ENCODE results near the gene SYTL5. TPM values are rescaled to one million over a fixed set of nuclear protein-coding genes. Genes with fewer than 3 reads are reported as not detected.
"Not testable (repeated sequence)": the region's sequence is repeated elsewhere in the genome, so short reads cannot be mapped to it uniquely, and the experiment has no call there.

The SYTL5 gene
- total and polyA plus RNA-seq, 9 donors, result 0.07 to 0.39 (median 0.20) TPM

DNA sequence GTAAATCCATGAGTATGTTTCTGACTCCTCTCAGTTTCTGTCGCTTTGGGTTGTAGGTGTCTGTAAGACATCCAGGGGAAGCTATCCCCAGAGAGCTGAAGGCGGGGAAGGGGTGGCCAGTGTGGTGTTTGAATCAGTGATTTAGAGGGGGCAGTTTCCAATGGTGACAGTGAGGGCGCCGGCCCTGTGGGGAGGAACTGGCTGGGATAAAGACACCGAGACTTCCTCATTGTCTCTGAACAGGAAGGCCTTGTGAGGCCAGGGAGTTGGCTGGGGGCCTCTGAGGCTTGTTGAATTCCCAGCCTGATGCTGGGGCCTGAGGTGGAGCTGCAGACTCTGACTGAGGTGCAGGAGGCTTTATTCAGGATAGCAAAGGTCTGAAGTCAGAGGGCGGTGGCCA is 15.1 kb upstream of the SYTL5 start:
- 49% methylated on average over 6 of the region's 6 CpGs for WGBS (ENCODE audit: insufficient coverage)
- not testable (repeated sequence) for H3K27ac ChIP-seq (ENCODE audit: low read length); H3K9me3 ChIP-seq (replicated peaks; ENCODE audit: control insufficient read depth, low read depth, low read length); H3K4me3 ChIP-seq (ENCODE audit: low read length); H3K4me1 ChIP-seq (ENCODE audit: control insufficient read depth, insufficient read depth, low read length); H3K36me3 ChIP-seq (ENCODE audit: control insufficient read depth, insufficient read depth, low read length); DNase-seq
- H3K27me3 ChIP-seq (ENCODE audit: control insufficient read depth, insufficient read depth, low read length), result peaks cover 17% of the 10 kb centered on the region

DNA sequence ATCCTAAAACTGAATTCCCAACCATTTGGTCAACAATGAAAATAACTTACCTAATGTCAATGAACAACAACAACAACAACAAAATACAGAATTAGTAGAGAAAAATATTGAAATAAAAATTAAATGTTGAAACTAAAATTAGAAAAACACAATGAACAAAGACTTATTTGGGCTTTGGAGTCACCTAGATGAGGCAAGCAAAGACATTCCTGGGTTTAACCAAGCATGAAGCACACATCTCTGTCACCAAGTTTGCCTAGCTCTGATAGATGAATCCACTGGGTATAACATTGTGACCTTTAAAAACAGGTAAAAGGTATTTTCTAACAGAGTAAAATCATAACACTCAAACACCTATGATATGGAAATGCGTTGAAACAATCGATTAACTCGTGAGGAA is 13.2 kb upstream of the SYTL5 start:
- WGBS (ENCODE audit: insufficient coverage), result no CpG with 5 or more reads among the region's 3 CpGs
- no peak overlapping the region for H3K27ac ChIP-seq (ENCODE audit: low read length)
- no peaks in the 10 kb centered on the region for H3K4me1 ChIP-seq (ENCODE audit: control insufficient read depth, insufficient read depth, low read length)
- DNase-seq, result no peak
- H3K36me3 ChIP-seq (ENCODE audit: control insufficient read depth, insufficient read depth, low read length), result no peaks in the 10 kb centered on the region
- no peaks in the 10 kb centered on the region for H3K9me3 ChIP-seq (replicated peaks; ENCODE audit: control insufficient read depth, low read depth, low read length)
- no peak overlapping the region for H3K4me3 ChIP-seq (ENCODE audit: low read length)
- H3K27me3 ChIP-seq (ENCODE audit: control insufficient read depth, insufficient read depth, low read length), result peaks cover 24% of the 10 kb centered on the region

DNA sequence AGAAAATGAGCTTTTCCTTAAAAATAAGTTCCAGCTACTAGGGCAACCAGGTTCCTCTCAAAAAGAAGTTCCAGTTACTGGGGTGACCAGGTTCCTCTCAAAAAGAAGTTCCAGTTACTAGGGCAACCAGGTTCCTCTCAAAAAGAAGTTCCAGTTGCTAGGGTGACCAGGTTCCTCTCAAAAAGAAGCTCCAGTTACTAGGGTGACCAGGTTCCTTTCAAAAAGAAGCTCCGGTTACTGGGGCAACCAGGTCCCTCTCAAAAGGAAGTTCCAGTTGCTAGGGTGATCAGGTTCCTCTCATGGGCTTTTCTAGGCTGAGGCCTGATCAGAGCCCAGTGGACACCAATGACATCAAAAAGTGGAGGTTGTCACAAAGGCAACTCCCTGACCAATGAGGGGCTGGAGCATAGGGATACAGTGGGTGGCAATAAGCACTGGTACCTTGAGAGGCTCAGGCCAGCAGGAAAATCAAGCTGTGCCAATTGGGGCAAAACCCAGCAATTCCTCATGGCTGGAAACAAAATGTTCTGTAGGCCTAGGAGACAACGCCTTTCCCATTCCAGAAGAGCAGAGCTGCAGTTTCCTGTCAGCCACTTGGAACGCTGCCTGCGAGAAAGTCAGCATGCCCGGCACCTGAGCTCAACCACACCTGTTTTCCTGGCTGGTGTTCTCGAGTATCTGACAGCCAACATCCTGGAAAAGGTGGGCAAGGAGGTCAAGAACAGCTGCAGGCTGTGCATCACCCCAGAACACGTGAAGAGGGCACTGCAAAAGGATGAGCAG is 12.3 kb upstream of the SYTL5 start:
- Histone ChIP-seq H3K9me3 (replicated peaks; ENCODE audit: control insufficient read depth, low read depth, low read length) (no peaks in the 10 kb centered on the region), H3K27ac (ENCODE audit: low read length) (no peak overlapping the region), H3K4me3 (ENCODE audit: low read length) (no peak overlapping the region), H3K27me3 (ENCODE audit: control insufficient read depth, insufficient read depth, low read length) (peaks cover 27% of the 10 kb centered on the region), H3K4me1 (ENCODE audit: control insufficient read depth, insufficient read depth, low read length) (no peaks in the 10 kb centered on the region), H3K36me3 (ENCODE audit: control insufficient read depth, insufficient read depth, low read length) (no peaks in the 10 kb centered on the region)
- DNase-seq, result peak; percentile 2
- WGBS (ENCODE audit: insufficient coverage), result 73% methylated on average over 6 of the region's 7 CpGs

DNA sequence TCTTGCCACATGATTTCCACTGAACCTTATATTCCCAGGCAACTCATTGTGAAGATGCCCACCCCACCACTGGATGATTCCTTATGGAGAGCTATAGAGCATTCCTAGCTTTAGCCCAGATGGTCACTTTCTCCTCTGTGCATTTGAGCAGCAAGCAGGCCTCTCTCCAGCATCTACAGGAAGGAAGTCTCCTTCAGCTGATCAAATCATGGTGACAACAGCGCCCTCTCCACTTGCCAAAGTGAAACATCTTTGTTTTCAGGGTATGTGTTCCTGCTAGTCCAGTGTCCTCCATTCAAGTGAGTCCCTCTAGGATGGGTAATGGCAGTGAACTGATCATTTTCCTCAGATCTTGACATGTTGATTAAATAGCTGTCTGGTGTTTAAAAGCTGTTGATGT is 10.9 kb upstream of the SYTL5 start:
- Histone ChIP-seq H3K9me3 (replicated peaks; ENCODE audit: control insufficient read depth, low read depth, low read length) (no peaks in the 10 kb centered on the region), H3K4me3 (ENCODE audit: low read length) (no peak overlapping the region), H3K27ac (ENCODE audit: low read length) (no peak overlapping the region), H3K4me1 (ENCODE audit: control insufficient read depth, insufficient read depth, low read length) (no peaks in the 10 kb centered on the region), H3K36me3 (ENCODE audit: control insufficient read depth, insufficient read depth, low read length) (no peaks in the 10 kb centered on the region), H3K27me3 (ENCODE audit: control insufficient read depth, insufficient read depth, low read length) (peaks cover 27% of the 10 kb centered on the region)
- no peak for DNase-seq
- WGBS (ENCODE audit: insufficient coverage), result no CpG with 5 or more reads among the region's 1 CpG

DNA sequence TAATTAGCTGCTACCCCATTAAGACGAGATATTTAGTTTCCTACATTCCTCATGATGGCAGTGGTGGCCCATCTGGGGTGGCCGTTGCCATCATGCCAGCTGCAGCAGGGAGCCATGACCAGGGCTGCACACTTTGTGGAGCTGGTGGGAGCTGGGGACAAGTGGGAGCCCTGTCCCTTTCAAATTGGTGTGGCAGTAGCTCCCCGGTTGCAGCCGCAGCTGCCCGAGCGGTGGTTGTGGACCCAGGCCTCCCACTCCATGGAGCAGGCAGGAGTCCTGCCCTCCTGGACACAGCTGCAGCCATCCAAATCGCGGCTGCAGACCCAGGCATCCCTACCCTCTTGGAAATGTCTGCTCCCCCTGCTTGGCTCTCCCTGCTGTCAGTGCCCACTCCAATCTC is 9.3 kb upstream of the SYTL5 start:
- 88% methylated on average over 7 of the region's 8 CpGs for WGBS (ENCODE audit: insufficient coverage)
- Histone ChIP-seq H3K9me3 (replicated peaks; ENCODE audit: control insufficient read depth, low read depth, low read length) (no peaks in the 10 kb centered on the region), H3K27ac (ENCODE audit: low read length) (no peak overlapping the region)

DNA sequence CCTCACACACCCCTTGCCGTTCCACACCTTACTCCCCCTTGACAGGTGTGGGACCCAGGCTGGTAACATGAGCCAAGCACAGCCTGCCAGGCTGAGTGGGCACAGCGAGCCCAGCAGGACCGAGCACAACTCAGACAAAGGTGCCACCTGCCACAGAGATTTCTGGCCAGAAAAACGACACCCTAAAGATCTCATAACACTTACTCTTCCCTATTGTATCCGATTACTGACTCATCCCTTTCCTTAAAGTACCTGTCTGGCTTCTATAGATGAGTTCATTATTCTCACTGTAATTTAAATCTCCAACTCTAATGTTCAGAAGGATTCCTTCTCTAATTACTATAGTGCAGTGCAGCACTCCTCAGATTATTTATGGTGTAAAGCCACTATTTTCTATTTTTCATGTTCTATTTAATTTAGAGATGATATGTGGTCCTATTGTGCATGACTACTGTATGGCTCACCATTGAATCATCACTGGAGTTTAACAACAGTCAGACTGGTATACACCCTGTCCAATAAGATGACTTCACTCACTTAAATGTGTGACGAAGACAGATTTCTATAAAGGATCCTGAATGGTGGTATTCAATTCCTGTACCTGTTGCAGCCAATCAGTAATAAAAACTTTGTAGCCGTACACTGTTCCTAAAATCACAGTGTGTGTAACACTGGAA is 7.6 kb upstream of the SYTL5 start:
- peaks cover 17% of the 10 kb centered on the region for H3K27me3 ChIP-seq (ENCODE audit: control insufficient read depth, insufficient read depth, low read length)
- H3K4me3 ChIP-seq (ENCODE audit: low read length), result no peak overlapping the region
- no peak for DNase-seq
- H3K36me3 ChIP-seq (ENCODE audit: control insufficient read depth, insufficient read depth, low read length), result no peaks in the 10 kb centered on the region
- 65% methylated on average over 2 of the region's 7 CpGs for WGBS (ENCODE audit: insufficient coverage)
- H3K27ac ChIP-seq (ENCODE audit: low read length), result no peak overlapping the region
- no peaks in the 10 kb centered on the region for H3K4me1 ChIP-seq (ENCODE audit: control insufficient read depth, insufficient read depth, low read length)
- no peaks in the 10 kb centered on the region for H3K9me3 ChIP-seq (replicated peaks; ENCODE audit: control insufficient read depth, low read depth, low read length)

More for the DNA sequence above, 9.3 kb upstream of the SYTL5 start:
- Histone ChIP-seq H3K4me1 (ENCODE audit: control insufficient read depth, insufficient read depth, low read length) (no peaks in the 10 kb centered on the region), H3K36me3 (ENCODE audit: control insufficient read depth, insufficient read depth, low read length) (no peaks in the 10 kb centered on the region), H3K27me3 (ENCODE audit: control insufficient read depth, insufficient read depth, low read length) (peaks cover 20% of the 10 kb centered on the region), H3K4me3 (ENCODE audit: low read length) (no peak overlapping the region)
- DNase-seq, result no peak

DNA sequence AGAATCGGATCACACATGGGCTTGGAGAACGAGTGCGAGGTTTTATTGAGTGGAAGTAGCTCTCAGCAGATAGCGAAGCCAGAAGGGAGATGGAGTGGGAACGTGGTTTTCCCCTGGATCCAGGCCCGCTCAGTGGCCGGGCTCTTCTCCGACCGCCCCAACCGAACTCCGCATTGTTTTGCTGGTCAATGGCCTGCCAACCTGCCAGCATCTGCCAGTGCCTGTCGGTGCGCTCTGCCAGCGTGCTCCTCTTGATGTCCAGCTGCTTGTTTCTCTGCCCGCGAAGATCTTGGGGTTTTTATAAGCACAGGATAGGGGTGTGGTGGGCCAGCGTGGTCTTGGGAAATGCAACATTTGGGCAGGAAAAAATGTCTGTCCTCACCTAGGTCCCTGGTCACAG is 5.6 kb upstream of the SYTL5 start:
- Histone ChIP-seq H3K27me3 (ENCODE audit: control insufficient read depth, insufficient read depth, low read length) (peaks cover 10% of the 10 kb centered on the region), H3K4me3 (ENCODE audit: low read length) (no peak overlapping the region), H3K36me3 (ENCODE audit: control insufficient read depth, insufficient read depth, low read length) (no peaks in the 10 kb centered on the region), H3K4me1 (ENCODE audit: control insufficient read depth, insufficient read depth, low read length) (no peaks in the 10 kb centered on the region), H3K27ac (ENCODE audit: low read length) (no peak overlapping the region), H3K9me3 (replicated peaks; ENCODE audit: control insufficient read depth, low read depth, low read length) (no peaks in the 10 kb centered on the region)
- 90% methylated on average over 16 of the region's 17 CpGs for WGBS (ENCODE audit: insufficient coverage)
- DNase-seq, result no peak

DNA sequence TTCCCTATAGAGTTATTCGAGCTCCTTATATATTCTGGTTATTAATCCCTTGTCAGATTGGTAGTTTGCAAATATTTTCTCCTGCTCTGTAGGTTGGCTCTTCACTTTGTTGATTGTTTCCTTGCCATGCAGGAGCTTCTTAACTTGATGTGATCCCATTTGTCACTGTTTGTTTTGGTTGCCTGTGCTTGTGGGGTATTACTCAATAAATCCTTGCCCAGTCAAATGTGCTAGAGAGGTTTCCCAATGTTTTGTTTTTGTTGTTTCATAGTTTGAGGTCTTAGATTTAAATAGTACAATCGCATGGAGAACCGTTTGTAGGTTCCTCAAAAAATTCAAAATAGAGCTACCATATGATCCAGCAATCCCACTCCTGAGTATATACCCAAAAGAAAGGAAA is 2.3 kb upstream of the SYTL5 start:
- Histone ChIP-seq H3K27me3 (ENCODE audit: control insufficient read depth, insufficient read depth, low read length) (no peaks in the 10 kb centered on the region), H3K4me1 (ENCODE audit: control insufficient read depth, insufficient read depth, low read length) (no peaks in the 10 kb centered on the region), H3K36me3 (ENCODE audit: control insufficient read depth, insufficient read depth, low read length) (no peaks in the 10 kb centered on the region), H3K27ac (ENCODE audit: low read length) (no peak overlapping the region), H3K9me3 (replicated peaks; ENCODE audit: control insufficient read depth, low read depth, low read length) (no peaks in the 10 kb centered on the region), H3K4me3 (ENCODE audit: low read length) (no peak overlapping the region)
- WGBS (ENCODE audit: insufficient coverage), result no CpG with 5 or more reads among the region's 3 CpGs
- no peak for DNase-seq

DNA sequence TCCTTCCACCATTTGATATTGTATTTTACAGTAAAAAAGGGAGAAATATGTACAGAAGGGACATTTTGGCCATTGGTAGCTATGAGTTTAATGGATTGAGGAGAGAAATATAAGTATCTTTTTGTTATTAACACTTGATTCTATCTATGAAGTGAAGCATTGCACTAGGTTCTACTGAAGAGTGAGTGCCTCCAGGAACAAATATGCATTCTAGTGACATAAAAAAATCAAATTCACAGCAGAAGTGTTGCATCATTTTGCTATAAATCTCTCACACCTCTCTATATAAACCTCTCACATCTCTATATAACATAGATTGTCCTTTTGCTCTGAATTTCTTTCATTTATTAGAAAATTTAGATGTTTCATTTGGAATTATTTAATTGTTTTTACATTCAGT is 425 bp downstream of the SYTL5 start:
- Histone ChIP-seq H3K4me3 (ENCODE audit: low read length) (no peak overlapping the region), H3K36me3 (ENCODE audit: control insufficient read depth, insufficient read depth, low read length) (no peaks in the 10 kb centered on the region), H3K4me1 (ENCODE audit: control insufficient read depth, insufficient read depth, low read length) (no peaks in the 10 kb centered on the region), H3K27ac (ENCODE audit: low read length) (no peak overlapping the region), H3K27me3 (ENCODE audit: control insufficient read depth, insufficient read depth, low read length) (no peaks in the 10 kb centered on the region), H3K9me3 (replicated peaks; ENCODE audit: control insufficient read depth, low read depth, low read length) (no peaks in the 10 kb centered on the region)
- no peak for DNase-seq

DNA sequence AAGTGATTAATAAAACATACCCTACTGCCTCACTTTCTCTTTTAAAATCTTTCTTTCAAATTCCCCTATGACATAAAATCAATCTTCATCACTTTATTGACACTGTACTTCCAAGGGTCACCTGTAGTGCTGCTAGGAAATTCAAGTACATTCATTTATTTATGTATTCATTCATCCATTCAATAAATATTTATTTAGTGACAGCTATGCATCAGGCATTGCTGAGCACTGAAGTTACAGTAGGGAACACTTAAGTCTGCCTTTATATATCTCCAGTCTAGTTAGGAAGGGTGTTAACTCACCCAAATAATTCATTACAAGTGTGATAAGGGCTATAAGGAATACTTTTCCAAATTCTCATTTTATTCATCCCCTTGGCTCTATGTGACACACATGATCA is 2.3 kb downstream of the SYTL5 start:
- no peaks in the 10 kb centered on the region for H3K4me1 ChIP-seq (ENCODE audit: control insufficient read depth, insufficient read depth, low read length)
- peaks cover 2% of the 10 kb centered on the region for H3K27me3 ChIP-seq (ENCODE audit: control insufficient read depth, insufficient read depth, low read length)
- H3K36me3 ChIP-seq (ENCODE audit: control insufficient read depth, insufficient read depth, low read length), result no peaks in the 10 kb centered on the region
- H3K9me3 ChIP-seq (replicated peaks; ENCODE audit: control insufficient read depth, low read depth, low read length), result no peaks in the 10 kb centered on the region
- no peak overlapping the region for H3K27ac ChIP-seq (ENCODE audit: low read length)
- DNase-seq, result no peak
- H3K4me3 ChIP-seq (ENCODE audit: low read length), result no peak overlapping the region

All from muscle of leg (tissue), 11 donors.